Neural cell (in vitro differentiated cells): ENCODE data around the gene IKZF1. TPM values are rescaled to one million over a fixed set of nuclear protein-coding genes. Genes with fewer than 3 reads are reported as not detected.

Experiments used
- H2AFZ ChIP-seq: fragments of 200-600, 300-800 bp; sonication (generic), shearing (Covaris generic); 2 replicates; pipeline ENCODE4 v1.6.0; 2014; ENCODE audit warnings: low read depth, mild to moderate bottlenecking, antibody characterized with exemption, low read length, moderate library complexity
- H3F3A ChIP-seq: fragments of 200-600 bp; shearing (Covaris generic); 2 replicates; pipeline ENCODE4 v1.6.1; 2016; ENCODE audit warnings: mild to moderate bottlenecking, moderate library complexity, mixed read lengths, antibody characterized with exemption, low read length; ENCODE audit not compliant: insufficient read depth, poor library complexity, severe bottlenecking
- H3K27ac ChIP-seq: fragments of 200-600, 300-800 bp; sonication (generic), shearing (Covaris generic); 2 replicates; pipeline ENCODE4 v1.5.1; 2014; ENCODE audit warnings: mild to moderate bottlenecking, low read length, moderate library complexity
- H3K27me3 ChIP-seq: fragments of 300-800, 200-600 bp; sonication (generic), shearing (Covaris generic); 2 replicates; pipeline ENCODE4 v1.6.0; 2014; ENCODE audit warnings: mild to moderate bottlenecking, low read depth, low read length, moderate library complexity; ENCODE audit not compliant: insufficient read depth
- H3K36me3 ChIP-seq: fragments of 300-800, 200-600 bp; sonication (generic), shearing (Covaris generic); 2 replicates; pipeline ENCODE4 v1.5.1; 2014; ENCODE audit warnings: mild to moderate bottlenecking, antibody characterized with exemption, low read length, moderate library complexity; ENCODE audit not compliant: insufficient read depth
- H3K4me2 ChIP-seq: fragments of 300-800, 200-600 bp; sonication (generic), shearing (Covaris generic); 2 replicates; pipeline ENCODE4 v1.6.0; 2014; ENCODE audit warnings: mild to moderate bottlenecking, low read length
- H3K4me3 ChIP-seq: fragments of 300-800, 200-600 bp; sonication (generic), shearing (Covaris generic); 2 replicates; pipeline ENCODE4 v1.5.1; 2014; ENCODE audit warnings: mild to moderate bottlenecking, low read length, moderate library complexity
- H3K79me2 ChIP-seq: fragments of 200-600 bp; shearing (Covaris generic); replicated peaks from 2 replicates; pipeline ENCODE4 v1.6.0; 2014; ENCODE audit warnings: mild to moderate bottlenecking, low read length, moderate library complexity; ENCODE audit not compliant: insufficient read depth
- H3K9ac ChIP-seq: fragments of 300-800, 200-600 bp; sonication (generic), shearing (Covaris generic); 2 replicates; pipeline ENCODE4 v1.6.1; 2016; ENCODE audit warnings: mild to moderate bottlenecking, low read length, mixed read lengths
- H3K9me2 ChIP-seq: fragments of 200-600 bp; shearing (Covaris generic); 2 replicates; pipeline ENCODE4 v1.6.1; 2016; ENCODE audit warnings: mild to moderate bottlenecking, low read length, mixed read lengths; ENCODE audit not compliant: insufficient read depth
- H3K9me3 ChIP-seq: fragments of 200-600, 300-800 bp; sonication (generic), shearing (Covaris generic); 2 replicates; pipeline ENCODE4 v1.6.1; 2016; ENCODE audit warnings: mild to moderate bottlenecking, mixed run types, low read length, moderate library complexity, mixed read lengths
- H4K20me1 ChIP-seq: fragments of 200-600 bp; shearing (Covaris generic); 2 replicates; pipeline ENCODE4 v1.6.1; 2016; ENCODE audit warnings: mild to moderate bottlenecking, mixed run types; ENCODE audit not compliant: insufficient read depth
- EP300 ChIP-seq: fragments of 450-650 bp; conservative IDR thresholded peaks from 2 replicates; pipeline ENCODE4 v1.6.1; 2014; ENCODE audit warnings: antibody characterized with exemption, mild to moderate bottlenecking, moderate library complexity; ENCODE audit not compliant: poor library complexity, severe bottlenecking
- EZH2 ChIP-seq: fragments of 200-600, 300-800 bp; shearing (Covaris generic), sonication (generic); IDR thresholded peaks from 2 replicates; pipeline ENCODE4 v1.6.1; 2014; ENCODE audit warnings: antibody characterized with exemption, low read length, borderline replicate concordance, mild to moderate bottlenecking; ENCODE audit not compliant: insufficient read depth, poor library complexity, severe bottlenecking
- MXI1 ChIP-seq: fragments of 450-650 bp; conservative IDR thresholded peaks from 2 replicates; pipeline ENCODE4 v1.6.1; 2014; ENCODE audit warnings: antibody characterized with exemption, mild to moderate bottlenecking; ENCODE audit not compliant: poor library complexity, severe bottlenecking
- POLR2AphosphoS5 ChIP-seq: IDR thresholded peaks from 2 replicates; pipeline ENCODE4 v1.6.1; 2012
- RAD21 ChIP-seq: fragments of 450-650 bp; conservative IDR thresholded peaks from 2 replicates; pipeline ENCODE4 v1.6.1; 2014; ENCODE audit warnings: antibody characterized with exemption, mild to moderate bottlenecking, moderate library complexity
- SMC3 ChIP-seq: fragments of 450-650 bp; conservative IDR thresholded peaks from 2 replicates; pipeline ENCODE4 v1.6.1; 2014; ENCODE audit warnings: antibody characterized with exemption, mild to moderate bottlenecking, moderate library complexity; ENCODE audit not compliant: poor library complexity
- TAF1 ChIP-seq: IDR thresholded peaks from 2 replicates; pipeline ENCODE4 v1.6.1; 2012; ENCODE audit warnings: low read depth
- polyA minus RNA-seq: library from RNA; depleted of rRNA, polyadenylated mRNA; stranded (reverse); fragments of >200 nt; gene quantifications from 2 replicates; pipeline ENCODE4 v1.2.3, GENCODE V29; 2014
- polyA plus RNA-seq: library from polyadenylated mRNA; depleted of rRNA; stranded (reverse); fragments of >200 nt; gene quantifications from 2 replicates; pipeline ENCODE4 v1.2.3, GENCODE V29; 2014
- TF ChIP-seq, protein P1 (sequence below): IDR thresholded peaks from 2 replicates; pipeline ENCODE4 v1.6.1; 2012; ENCODE audit warnings: borderline replicate concordance
- TF ChIP-seq, protein P2 (sequence below): fragments of 450-650 bp; IDR thresholded peaks from 2 replicates; pipeline ENCODE4 v1.5.1; 2014; ENCODE audit warnings: antibody characterized with exemption, mild to moderate bottlenecking, moderate library complexity; ENCODE audit not compliant: poor library complexity, severe bottlenecking

IKZF1 gene
- polyA plus RNA-seq: 0.24 and 0.40 TPM in 2 replicates
- 1.7 and 3.4 TPM in 2 replicates for polyA minus RNA-seq

DNA sequence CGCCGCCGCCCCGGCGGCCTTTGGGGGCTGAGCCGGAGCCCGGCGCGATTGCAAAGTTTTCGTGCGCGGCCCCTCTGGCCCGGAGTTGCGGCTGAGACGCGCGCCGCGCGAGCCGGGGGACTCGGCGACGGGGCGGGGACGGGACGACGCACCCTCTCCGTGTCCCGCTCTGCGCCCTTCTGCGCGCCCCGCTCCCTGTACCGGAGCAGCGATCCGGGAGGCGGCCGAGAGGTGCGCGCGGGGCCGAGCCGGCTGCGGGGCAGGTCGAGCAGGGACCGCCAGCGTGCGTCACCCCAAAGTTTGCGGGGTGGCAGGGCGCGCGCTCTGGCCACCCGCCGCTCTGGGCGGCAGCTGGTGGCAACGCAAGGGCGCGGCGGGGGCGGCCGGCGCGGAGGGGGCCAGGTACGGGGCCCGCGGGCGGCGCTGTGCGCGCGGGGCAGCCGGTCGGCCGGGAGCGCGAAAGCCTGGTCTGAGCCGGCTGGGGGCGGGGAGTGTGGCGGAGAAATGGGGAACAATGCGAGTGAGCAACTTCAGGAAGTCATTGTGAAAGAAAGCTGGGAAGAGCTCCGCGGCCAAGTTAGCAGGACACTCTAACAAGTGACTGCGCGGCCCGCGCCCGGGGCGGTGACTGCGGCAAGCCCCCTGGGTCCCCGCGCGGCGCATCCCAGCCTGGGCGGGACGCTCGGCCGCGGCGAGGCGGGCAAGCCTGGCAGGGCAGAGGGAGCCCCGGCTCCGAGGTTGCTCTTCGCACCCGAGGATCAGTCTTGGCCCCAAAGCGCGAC, at the start of gene IKZF1:
Gene IKZF1 (plus strand): TSS at position 588 of the 782 bp plus-strand sequence. CDS start 14,346 bp downstream, outside the sequence.
- H3K4me2 ChIP-seq: no peak within 1 kb of the TSS
- no peaks in the 10 kb centered on the region for H3K9me3 ChIP-seq
- no peak within 1 kb of the TSS for H2AFZ ChIP-seq
- no peak within 1 kb of the TSS for H3K9ac ChIP-seq
- no peaks in the 10 kb centered on the region for H3K9me2 ChIP-seq
- no peaks in the 10 kb centered on the region for H3K36me3 ChIP-seq
- no peaks in the 10 kb centered on the region for H4K20me1 ChIP-seq
- peaks cover 49% of the 10 kb centered on the region for H3K27me3 ChIP-seq
- no peaks in the 10 kb centered on the region for H3F3A ChIP-seq
- H3K79me2 ChIP-seq: no peaks in the 10 kb centered on the region
- peak within 1 kb of the TSS; percentile 66 for H3K4me3 ChIP-seq
- TF ChIP-seq SMC3: no peak
- no peak for TF ChIP-seq POLR2AphosphoS5
- TF ChIP-seq MXI1: no peak
- TF ChIP-seq, protein P1, sequence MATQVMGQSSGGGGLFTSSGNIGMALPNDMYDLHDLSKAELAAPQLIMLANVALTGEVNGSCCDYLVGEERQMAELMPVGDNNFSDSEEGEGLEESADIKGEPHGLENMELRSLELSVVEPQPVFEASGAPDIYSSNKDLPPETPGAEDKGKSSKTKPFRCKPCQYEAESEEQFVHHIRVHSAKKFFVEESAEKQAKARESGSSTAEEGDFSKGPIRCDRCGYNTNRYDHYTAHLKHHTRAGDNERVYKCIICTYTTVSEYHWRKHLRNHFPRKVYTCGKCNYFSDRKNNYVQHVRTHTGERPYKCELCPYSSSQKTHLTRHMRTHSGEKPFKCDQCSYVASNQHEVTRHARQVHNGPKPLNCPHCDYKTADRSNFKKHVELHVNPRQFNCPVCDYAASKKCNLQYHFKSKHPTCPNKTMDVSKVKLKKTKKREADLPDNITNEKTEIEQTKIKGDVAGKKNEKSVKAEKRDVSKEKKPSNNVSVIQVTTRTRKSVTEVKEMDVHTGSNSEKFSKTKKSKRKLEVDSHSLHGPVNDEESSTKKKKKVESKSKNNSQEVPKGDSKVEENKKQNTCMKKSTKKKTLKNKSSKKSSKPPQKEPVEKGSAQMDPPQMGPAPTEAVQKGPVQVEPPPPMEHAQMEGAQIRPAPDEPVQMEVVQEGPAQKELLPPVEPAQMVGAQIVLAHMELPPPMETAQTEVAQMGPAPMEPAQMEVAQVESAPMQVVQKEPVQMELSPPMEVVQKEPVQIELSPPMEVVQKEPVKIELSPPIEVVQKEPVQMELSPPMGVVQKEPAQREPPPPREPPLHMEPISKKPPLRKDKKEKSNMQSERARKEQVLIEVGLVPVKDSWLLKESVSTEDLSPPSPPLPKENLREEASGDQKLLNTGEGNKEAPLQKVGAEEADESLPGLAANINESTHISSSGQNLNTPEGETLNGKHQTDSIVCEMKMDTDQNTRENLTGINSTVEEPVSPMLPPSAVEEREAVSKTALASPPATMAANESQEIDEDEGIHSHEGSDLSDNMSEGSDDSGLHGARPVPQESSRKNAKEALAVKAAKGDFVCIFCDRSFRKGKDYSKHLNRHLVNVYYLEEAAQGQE: no peak
- TF ChIP-seq EP300: no peak
- no peak for TF ChIP-seq TAF1
- TF ChIP-seq RAD21: no peak
- no peak for TF ChIP-seq EZH2
- TF ChIP-seq, protein P2, sequence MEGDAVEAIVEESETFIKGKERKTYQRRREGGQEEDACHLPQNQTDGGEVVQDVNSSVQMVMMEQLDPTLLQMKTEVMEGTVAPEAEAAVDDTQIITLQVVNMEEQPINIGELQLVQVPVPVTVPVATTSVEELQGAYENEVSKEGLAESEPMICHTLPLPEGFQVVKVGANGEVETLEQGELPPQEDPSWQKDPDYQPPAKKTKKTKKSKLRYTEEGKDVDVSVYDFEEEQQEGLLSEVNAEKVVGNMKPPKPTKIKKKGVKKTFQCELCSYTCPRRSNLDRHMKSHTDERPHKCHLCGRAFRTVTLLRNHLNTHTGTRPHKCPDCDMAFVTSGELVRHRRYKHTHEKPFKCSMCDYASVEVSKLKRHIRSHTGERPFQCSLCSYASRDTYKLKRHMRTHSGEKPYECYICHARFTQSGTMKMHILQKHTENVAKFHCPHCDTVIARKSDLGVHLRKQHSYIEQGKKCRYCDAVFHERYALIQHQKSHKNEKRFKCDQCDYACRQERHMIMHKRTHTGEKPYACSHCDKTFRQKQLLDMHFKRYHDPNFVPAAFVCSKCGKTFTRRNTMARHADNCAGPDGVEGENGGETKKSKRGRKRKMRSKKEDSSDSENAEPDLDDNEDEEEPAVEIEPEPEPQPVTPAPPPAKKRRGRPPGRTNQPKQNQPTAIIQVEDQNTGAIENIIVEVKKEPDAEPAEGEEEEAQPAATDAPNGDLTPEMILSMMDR: no peak
- H3K27ac ChIP-seq: no peak within 1 kb of the TSS

DNA sequence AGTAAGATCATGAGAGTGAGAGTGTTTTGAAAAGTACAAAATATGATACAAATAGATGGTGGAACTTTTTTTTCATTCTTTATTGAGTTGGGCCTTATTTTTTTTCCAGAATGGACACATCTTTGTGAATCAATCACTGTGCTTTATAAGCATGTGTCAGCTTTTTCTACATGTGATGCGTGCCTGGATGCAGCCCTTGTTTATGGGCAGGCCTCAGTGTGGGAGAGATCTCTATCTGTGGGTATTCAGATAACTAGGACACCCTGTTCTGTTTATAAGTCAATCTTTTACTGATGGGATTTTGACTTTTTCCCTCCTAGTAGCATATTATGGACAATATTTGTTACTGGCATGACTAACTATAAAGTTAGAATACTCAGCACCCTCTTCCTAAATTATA, 42.9 kb upstream of the IKZF1 start:
- no peak overlapping the region for H3K4me2 ChIP-seq
- H2AFZ ChIP-seq: no peak overlapping the region
- H3K4me3 ChIP-seq: no peak overlapping the region
- H4K20me1 ChIP-seq: no peaks in the 10 kb centered on the region
- no peaks in the 10 kb centered on the region for H3K36me3 ChIP-seq
- H3K79me2 ChIP-seq: no peaks in the 10 kb centered on the region
- no peak overlapping the region for H3K9ac ChIP-seq
- H3K27ac ChIP-seq: no peak overlapping the region
- TF ChIP-seq EP300: no peak
- no peak for TF ChIP-seq RAD21
- TF ChIP-seq MXI1: no peak
- TF ChIP-seq, protein P2: no peak
- TF ChIP-seq, protein P1: no peak
- no peak for TF ChIP-seq POLR2AphosphoS5
- no peak for TF ChIP-seq EZH2
- TF ChIP-seq SMC3: no peak
- TF ChIP-seq TAF1: no peak
- H3K9me3 ChIP-seq: no peaks in the 10 kb centered on the region
- H3F3A ChIP-seq: no peaks in the 10 kb centered on the region
- no peaks in the 10 kb centered on the region for H3K9me2 ChIP-seq
- no peaks in the 10 kb centered on the region for H3K27me3 ChIP-seq
